Suprapubic skin (tissue), 4 donors: ENCODE measurements around the gene ACD. TPM values are rescaled to one million over a fixed set of nuclear protein-coding genes. Genes with fewer than 3 reads are reported as not detected.

ENCODE experiments used
- DNase-seq, 2 donors: peaks; one replicate each; pipeline ENCODE4 v3.0.0-alpha.2; 2019; ENCODE audit warnings: low spot score in 2 of 2
- H3K27ac ChIP-seq: fragments of 200-600 bp; sonication (generic); one replicate; pipeline ENCODE4 v1.5.1; 2019
- H3K27me3 ChIP-seq: fragments of 200-600 bp; sonication (generic); one replicate; pipeline ENCODE4 v1.5.1; 2019
- H3K36me3 ChIP-seq: fragments of 200-600 bp; sonication (generic); one replicate; pipeline ENCODE4 v1.5.1; 2019
- H3K4me1 ChIP-seq: fragments of 200-600 bp; sonication (generic); one replicate; pipeline ENCODE4 v1.5.1; 2019
- H3K4me3 ChIP-seq: fragments of 200-600 bp; sonication (generic); one replicate; pipeline ENCODE4 v1.5.1; 2019; ENCODE audit warnings: mild to moderate bottlenecking
- H3K9me3 ChIP-seq: fragments of 200-600 bp; sonication (generic); one replicate; pipeline ENCODE4 v1.5.1; 2019
- EP300 ChIP-seq: sonication (generic); formaldehyde crosslinking; IDR thresholded peaks from one replicate; pipeline ENCODE4 v1.6.1; 2017; ENCODE audit warnings: antibody characterized with exemption
- POLR2A ChIP-seq, 2 donors: fragments of 450-650 bp; IDR thresholded peaks; one replicate each; pipeline ENCODE4 v1.6.1; 2017; ENCODE audit warnings: antibody characterized with exemption in 2 of 2, mild to moderate bottlenecking in 2 of 2, moderate library complexity in 2 of 2
- POLR2AphosphoS5 ChIP-seq, 3 donors: sonication (generic); formaldehyde crosslinking; IDR thresholded peaks; one replicate each; pipeline ENCODE4 v1.6.1; 2017; ENCODE audit warnings: antibody characterized with exemption in 3 of 3
- WGBS: methylation state at CpG from one replicate; pipeline ENCODE4 v1.1.5; 2018; 5-methylcytosine and 5-hydroxymethylcytosine counted together
- total RNA-seq, 4 donors: library from RNA; depleted of rRNA; stranded (reverse); fragments of >200 nt; gene quantifications; one replicate each; pipeline ENCODE4 v1.1.0, GENCODE V29; 2016
- TF ChIP-seq, protein P1 (sequence below), 2 donors: fragments of 200-600 bp in 1 of 2; fragments of 450-650 bp in 1 of 2; sonication (generic) in 1 of 2; IDR thresholded peaks; one replicate each; pipeline ENCODE4 v1.5.1; 2016 to 2019; ENCODE audit warnings: antibody characterized with exemption in 2 of 2, mild to moderate bottlenecking in 1 of 2, moderate library complexity in 1 of 2

ACD gene
- total RNA-seq, 4 donors from 2014 or later: 17.6 to 33.9 (median 22.3) TPM

DNA sequence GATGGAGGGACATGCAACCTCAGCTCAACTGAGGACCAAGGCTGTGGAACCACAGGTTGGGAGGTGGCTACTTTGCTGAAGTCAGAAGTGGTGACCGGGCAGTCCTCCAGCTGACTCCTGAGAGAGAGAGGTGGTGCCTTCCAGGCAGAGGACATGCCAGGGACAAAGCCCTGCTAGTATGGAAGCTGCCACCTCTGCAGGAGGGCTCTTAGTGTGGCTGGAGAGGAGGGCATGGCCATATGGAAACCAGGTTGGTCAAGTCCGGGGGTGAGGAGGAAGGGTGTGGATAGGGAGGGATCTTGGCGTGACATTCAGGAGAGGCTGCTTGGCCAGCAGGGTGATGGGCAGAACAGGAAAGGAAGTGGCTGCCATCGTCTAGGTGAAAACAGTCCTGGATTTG, 12.2 kb upstream of the ACD start:
- DNase-seq: no peak
- Histone ChIP-seq H3K4me3 (no peak overlapping the region), H3K9me3 (no peaks in the 10 kb centered on the region), H3K27ac (no peak overlapping the region), H3K36me3 (peaks cover 7% of the 10 kb centered on the region), H3K4me1 (peaks cover 57% of the 10 kb centered on the region), H3K27me3 (no peaks in the 10 kb centered on the region)
- WGBS: 31% methylated on average over 4 of the region's 4 CpGs
- no peak for TF ChIP-seq POLR2AphosphoS5 (IDR thresholded peaks at IDR 0.05)
- TF ChIP-seq, protein P1, sequence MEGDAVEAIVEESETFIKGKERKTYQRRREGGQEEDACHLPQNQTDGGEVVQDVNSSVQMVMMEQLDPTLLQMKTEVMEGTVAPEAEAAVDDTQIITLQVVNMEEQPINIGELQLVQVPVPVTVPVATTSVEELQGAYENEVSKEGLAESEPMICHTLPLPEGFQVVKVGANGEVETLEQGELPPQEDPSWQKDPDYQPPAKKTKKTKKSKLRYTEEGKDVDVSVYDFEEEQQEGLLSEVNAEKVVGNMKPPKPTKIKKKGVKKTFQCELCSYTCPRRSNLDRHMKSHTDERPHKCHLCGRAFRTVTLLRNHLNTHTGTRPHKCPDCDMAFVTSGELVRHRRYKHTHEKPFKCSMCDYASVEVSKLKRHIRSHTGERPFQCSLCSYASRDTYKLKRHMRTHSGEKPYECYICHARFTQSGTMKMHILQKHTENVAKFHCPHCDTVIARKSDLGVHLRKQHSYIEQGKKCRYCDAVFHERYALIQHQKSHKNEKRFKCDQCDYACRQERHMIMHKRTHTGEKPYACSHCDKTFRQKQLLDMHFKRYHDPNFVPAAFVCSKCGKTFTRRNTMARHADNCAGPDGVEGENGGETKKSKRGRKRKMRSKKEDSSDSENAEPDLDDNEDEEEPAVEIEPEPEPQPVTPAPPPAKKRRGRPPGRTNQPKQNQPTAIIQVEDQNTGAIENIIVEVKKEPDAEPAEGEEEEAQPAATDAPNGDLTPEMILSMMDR (IDR thresholded peaks at IDR 0.05): no peak
- no peak for TF ChIP-seq POLR2A (IDR thresholded peaks at IDR 0.05)
- no peak for TF ChIP-seq EP300

DNA sequence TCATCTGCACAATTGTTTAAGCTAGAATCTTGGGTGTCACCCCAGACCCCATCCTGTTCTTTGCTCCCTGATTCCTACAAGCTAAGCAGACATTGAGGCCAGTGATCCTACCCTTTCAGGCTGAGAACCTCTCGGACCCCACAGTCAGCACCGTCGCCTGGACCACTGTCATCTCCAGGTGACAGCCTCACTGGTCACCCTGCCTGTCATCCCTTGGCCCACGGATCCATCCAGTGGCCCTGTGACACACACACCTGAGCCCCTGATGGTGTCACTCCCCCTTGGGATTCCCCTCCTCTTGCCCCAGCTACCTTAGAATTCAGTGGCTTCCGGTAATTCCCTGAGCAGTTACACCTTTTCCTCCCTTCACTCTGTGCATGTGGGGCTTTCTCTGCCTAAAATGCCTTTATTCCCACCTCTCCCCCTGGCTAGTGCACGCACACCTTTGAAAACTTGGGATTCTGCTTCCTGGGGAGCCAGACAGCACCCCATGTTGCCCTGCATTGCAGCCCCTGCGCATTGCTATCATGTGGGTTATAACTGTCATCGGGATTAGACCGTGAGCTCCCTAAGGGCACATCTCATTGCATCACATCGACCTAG, 9.5 kb upstream of the ACD start:
- no peak overlapping the region for H3K27ac ChIP-seq
- TF ChIP-seq EP300 (no peak), POLR2AphosphoS5 (IDR thresholded peaks at IDR 0.05) (no peak), POLR2A (IDR thresholded peaks at IDR 0.05) (no peak)
- TF ChIP-seq, protein P1 (IDR thresholded peaks at IDR 0.05): no peak
- H3K27me3 ChIP-seq: no peaks in the 10 kb centered on the region
- DNase-seq: no peak
- peaks cover 56% of the 10 kb centered on the region for H3K4me1 ChIP-seq
- no peaks in the 10 kb centered on the region for H3K9me3 ChIP-seq
- no peak overlapping the region for H3K4me3 ChIP-seq
- WGBS: 79% methylated on average over 8 of the region's 10 CpGs
- H3K36me3 ChIP-seq: no peaks in the 10 kb centered on the region

- Histone ChIP-seq H3K36me3 (peaks cover 3% of the 10 kb centered on the region), H3K27ac (no peak overlapping the region), H3K4me1 (peaks cover 47% of the 10 kb centered on the region), H3K4me3 (no peak overlapping the region), H3K27me3 (no peaks in the 10 kb centered on the region), H3K9me3 (no peaks in the 10 kb centered on the region)
- TF ChIP-seq, protein P1 (IDR thresholded peaks at IDR 0.05): no peak
- TF ChIP-seq POLR2A (IDR thresholded peaks at IDR 0.05) (no peak), EP300 (no peak), POLR2AphosphoS5 (IDR thresholded peaks at IDR 0.05) (no peak)
- WGBS: 82% methylated on average over 6 of the region's 6 CpGs
- no peak for DNase-seq
Measured at GRCh38 chr16:67668495-67669157, 8.6 kb upstream of the ACD start.

- H3K9me3 ChIP-seq: no peaks in the 10 kb centered on the region
- H3K36me3 ChIP-seq: peaks cover 9% of the 10 kb centered on the region
- WGBS: 18% methylated on average over 10 of the region's 18 CpGs
- H3K27me3 ChIP-seq: no peaks in the 10 kb centered on the region
- H3K4me1 ChIP-seq: peaks cover 40% of the 10 kb centered on the region
- DNase-seq: peak in 1 of 2 donors; percentile 93
- peak overlapping the region; percentile 83 for H3K27ac ChIP-seq
- TF ChIP-seq POLR2A (IDR thresholded peaks at IDR 0.05) (no peak), EP300 (no peak)
- TF ChIP-seq, protein P1 (IDR thresholded peaks at IDR 0.05): peak; percentile 80 to 91
- H3K4me3 ChIP-seq: peak overlapping the region; percentile 91
Measured at GRCh38 chr16:67667817-67668494, 7.9 kb upstream of the ACD start.

DNA sequence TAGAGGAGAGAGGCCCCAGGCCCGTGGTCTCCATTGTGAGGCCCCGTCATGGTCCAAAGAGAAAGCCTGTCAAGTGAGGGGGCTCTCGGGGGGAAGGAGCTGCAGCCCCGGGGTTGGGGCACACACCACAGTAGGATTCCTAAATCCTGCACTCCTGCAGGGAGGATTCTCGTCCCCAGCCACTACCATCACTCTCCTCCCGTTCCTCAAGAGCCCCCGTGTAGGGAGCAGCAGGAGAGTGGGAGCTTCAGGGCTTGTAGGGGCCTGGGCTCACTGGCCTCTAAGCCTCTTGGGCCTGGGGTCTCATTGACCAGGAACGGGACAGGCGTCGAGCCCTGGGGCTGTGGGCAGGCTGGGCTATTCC, 7.4 kb upstream of the ACD start:
- Histone ChIP-seq H3K27me3 (no peaks in the 10 kb centered on the region), H3K27ac (peak overlapping the region; percentile 83), H3K9me3 (no peaks in the 10 kb centered on the region), H3K4me1 (peaks cover 36% of the 10 kb centered on the region), H3K4me3 (peak overlapping the region; percentile 91), H3K36me3 (peaks cover 13% of the 10 kb centered on the region)
- TF ChIP-seq, protein P1 (IDR thresholded peaks at IDR 0.05): no peak
- no peak for TF ChIP-seq POLR2AphosphoS5 (IDR thresholded peaks at IDR 0.05)
- TF ChIP-seq POLR2A (IDR thresholded peaks at IDR 0.05): no peak
- TF ChIP-seq EP300: no peak
- 9% methylated on average over 4 of the region's 10 CpGs for WGBS
- DNase-seq: no peak
